T-helper 22 cell (primary cell): ENCODE data around the gene ANKRD10.

Source experiments
- DNase-seq: peaks from one replicate; pipeline ENCODE4 v3.0.0-alpha.2; 2020; ENCODE audit warnings: low read depth

The ANKRD10 gene

GRCh38 chr13:110830800-110831371 is 84.0 kb downstream of the ANKRD10 start:
- DNase-seq: no peak

GRCh38 chr13:110830331-110830730 is 84.5 kb downstream of the ANKRD10 start:
- no peak for DNase-seq

- DNase-seq: no peak
Observed at GRCh38 chr13:110829486-110829885, 85.4 kb downstream of the ANKRD10 start.

- no peak for DNase-seq
Observed at GRCh38 chr13:110828705-110829104, 86.2 kb downstream of the ANKRD10 start.
